ENCODE data around the gene SLC9A8. TPM values are rescaled to one million over a fixed set of nuclear protein-coding genes. Genes with fewer than 3 reads are reported as not detected.
A peak's percentile ranks its signal among the peaks of the same experiment; 100 is the strongest.

The SLC9A8 gene
- total RNA-seq, 1 donor from 2014 or later, result 4.1 TPM

DNA sequence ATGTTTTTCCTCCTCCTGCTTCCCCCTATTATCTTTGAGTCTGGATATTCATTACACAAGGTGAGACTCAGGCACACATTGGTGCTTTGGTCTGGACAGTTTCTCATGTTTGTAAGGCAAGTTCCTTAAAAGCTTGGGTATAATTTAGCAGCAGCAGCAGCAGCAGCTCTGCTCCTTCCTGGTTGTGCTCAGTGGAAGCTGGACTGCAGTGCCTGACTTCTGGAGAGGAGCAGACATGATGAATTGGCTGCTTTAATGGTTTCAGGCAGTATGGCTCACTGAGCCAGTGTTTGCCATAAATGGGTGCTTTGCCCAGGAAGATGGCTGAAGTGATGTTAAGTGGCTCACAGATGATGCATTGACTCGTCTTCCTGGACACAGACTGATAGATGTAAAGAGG, 32.4 kb downstream of the SLC9A8 start:
- Histone ChIP-seq H3K9me3 (ENCODE audit: low read depth) (no peaks in the 10 kb centered on the region), H3K27ac (no peak overlapping the region), H3K27me3 (no peaks in the 10 kb centered on the region), H4K20me1 (ENCODE audit: low read depth) (no peaks in the 10 kb centered on the region), H3K9ac (no peak overlapping the region), H3K36me3 (no peaks in the 10 kb centered on the region), H3K4me1 (peaks cover 5% of the 10 kb centered on the region), H2AFZ (replicated peaks) (no peak overlapping the region), H3K79me2 (ENCODE audit: low read depth) (no peaks in the 10 kb centered on the region), H3F3A (ENCODE audit: low read depth) (peaks cover 7% of the 10 kb centered on the region), H3K4me2 (no peak overlapping the region), H3K4me3 (no peak overlapping the region)
- peaks cover 5% of the 10 kb centered on the region for H3K36me3 Mint-ChIP-seq
- H3K27me3 Mint-ChIP-seq (ENCODE audit: insufficient read depth, low read depth), result peaks cover 2% of the 10 kb centered on the region
- H3K9me3 Mint-ChIP-seq, result no peaks in the 10 kb centered on the region
- TF ChIP-seq EZH2 (IDR thresholded peaks at IDR 0.05), result no peak
- TF ChIP-seq EZH2phosphoT487 (IDR thresholded peaks at IDR 0.05), result no peak
- TF ChIP-seq, protein P1, sequence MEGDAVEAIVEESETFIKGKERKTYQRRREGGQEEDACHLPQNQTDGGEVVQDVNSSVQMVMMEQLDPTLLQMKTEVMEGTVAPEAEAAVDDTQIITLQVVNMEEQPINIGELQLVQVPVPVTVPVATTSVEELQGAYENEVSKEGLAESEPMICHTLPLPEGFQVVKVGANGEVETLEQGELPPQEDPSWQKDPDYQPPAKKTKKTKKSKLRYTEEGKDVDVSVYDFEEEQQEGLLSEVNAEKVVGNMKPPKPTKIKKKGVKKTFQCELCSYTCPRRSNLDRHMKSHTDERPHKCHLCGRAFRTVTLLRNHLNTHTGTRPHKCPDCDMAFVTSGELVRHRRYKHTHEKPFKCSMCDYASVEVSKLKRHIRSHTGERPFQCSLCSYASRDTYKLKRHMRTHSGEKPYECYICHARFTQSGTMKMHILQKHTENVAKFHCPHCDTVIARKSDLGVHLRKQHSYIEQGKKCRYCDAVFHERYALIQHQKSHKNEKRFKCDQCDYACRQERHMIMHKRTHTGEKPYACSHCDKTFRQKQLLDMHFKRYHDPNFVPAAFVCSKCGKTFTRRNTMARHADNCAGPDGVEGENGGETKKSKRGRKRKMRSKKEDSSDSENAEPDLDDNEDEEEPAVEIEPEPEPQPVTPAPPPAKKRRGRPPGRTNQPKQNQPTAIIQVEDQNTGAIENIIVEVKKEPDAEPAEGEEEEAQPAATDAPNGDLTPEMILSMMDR (IDR thresholded peaks at IDR 0.05), result no peak
- H3K27ac Mint-ChIP-seq, result peak overlapping the region; percentile 72
- peaks cover 4% of the 10 kb centered on the region for H3K4me1 Mint-ChIP-seq
- no peak overlapping the region for H3K4me3 Mint-ChIP-seq
- no peak for DNase-seq (ENCODE audit: low spot score)

DNA sequence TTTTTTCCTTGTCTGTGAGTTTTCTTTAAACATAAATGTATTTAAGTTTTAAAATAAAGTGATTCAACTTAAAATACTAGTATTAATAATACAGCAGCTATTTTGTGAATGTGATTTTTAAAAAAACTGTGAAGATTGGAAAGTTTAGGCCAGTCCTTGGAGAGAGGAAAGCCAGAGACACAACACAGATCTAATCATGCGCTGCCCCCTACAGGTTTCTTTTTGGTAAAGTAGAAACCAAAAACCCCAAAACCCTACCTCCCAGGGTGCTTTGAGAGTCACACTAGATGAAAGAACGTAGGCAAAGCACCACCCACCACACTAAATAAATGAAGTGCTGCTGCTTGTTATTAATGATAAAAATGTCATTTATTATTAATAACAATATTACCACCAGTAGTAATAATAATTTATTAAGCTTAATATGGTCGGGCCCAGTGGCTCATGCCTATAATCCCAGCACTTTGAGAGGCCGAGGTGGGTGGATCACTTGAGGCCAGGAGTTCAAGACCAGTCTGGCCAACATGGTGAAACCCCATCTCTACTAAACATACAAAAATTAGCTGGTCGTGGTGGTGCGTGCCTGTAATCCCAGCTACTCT, 33.7 kb downstream of the SLC9A8 start:
- DNase-seq (ENCODE audit: low spot score), result peak; percentile 83
- no peak for TF ChIP-seq EZH2 (IDR thresholded peaks at IDR 0.05)
- TF ChIP-seq, protein P1 (IDR thresholded peaks at IDR 0.05), result peak; percentile 78
- no peaks in the 10 kb centered on the region for H3K9me3 ChIP-seq (ENCODE audit: low read depth)
- Mint-ChIP-seq H3K27me3 (ENCODE audit: insufficient read depth, low read depth) (peaks cover 2% of the 10 kb centered on the region), H3K4me1 (peaks cover 9% of the 10 kb centered on the region), H3K4me3 (no peak overlapping the region), H3K36me3 (peaks cover 5% of the 10 kb centered on the region), H3K27ac (no peak overlapping the region), H3K9me3 (no peaks in the 10 kb centered on the region)
- H4K20me1 ChIP-seq (ENCODE audit: low read depth), result no peaks in the 10 kb centered on the region
- H2AFZ ChIP-seq (replicated peaks), result no peak overlapping the region
- no peaks in the 10 kb centered on the region for H3K36me3 ChIP-seq
- H3K4me2 ChIP-seq, result no peak overlapping the region
- no peaks in the 10 kb centered on the region for H3K27me3 ChIP-seq
- peaks cover 7% of the 10 kb centered on the region for H3F3A ChIP-seq (ENCODE audit: low read depth)
- H3K79me2 ChIP-seq (ENCODE audit: low read depth), result no peaks in the 10 kb centered on the region
- H3K9ac ChIP-seq, result no peak overlapping the region
- H3K4me3 ChIP-seq, result no peak overlapping the region
- H3K27ac ChIP-seq, result no peak overlapping the region
- H3K4me1 ChIP-seq, result peaks cover 5% of the 10 kb centered on the region

DNA sequence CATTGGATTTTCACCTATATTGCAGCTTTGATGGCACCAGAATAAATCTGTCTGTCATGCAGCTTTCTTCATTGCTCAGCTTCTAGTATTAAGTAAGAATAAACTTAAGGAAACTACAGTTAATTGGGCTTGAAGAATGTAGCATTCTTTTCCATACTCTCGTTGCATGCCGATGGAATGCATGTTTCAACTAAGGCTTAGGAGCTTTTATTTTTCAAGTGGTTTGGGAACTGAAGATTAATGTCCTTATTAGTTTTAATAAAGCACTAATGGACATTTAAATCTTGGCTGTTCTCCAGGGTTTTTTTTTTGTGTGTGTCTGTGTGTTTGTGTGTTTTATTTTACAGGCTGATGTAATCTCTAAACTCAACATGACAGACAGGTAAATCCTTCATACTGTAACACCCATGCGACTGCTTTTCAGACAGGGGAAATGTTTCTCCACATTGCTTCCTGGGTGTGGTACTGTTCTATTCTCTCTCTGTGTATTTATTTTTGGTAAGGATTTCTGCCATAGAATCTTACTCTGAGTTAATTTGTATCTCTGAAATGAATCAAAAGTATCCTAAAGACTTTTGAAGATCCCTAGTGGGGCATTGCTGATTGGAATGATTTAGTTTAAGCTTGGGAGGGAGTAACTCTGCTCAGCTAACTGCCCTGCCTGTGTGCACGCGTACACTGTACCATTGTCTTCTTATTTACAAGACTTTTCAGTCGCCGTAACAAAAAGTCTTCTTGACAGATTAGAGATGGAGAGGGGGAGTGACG, 38.0 kb downstream of the SLC9A8 start:
- H4K20me1 ChIP-seq (ENCODE audit: low read depth), result no peaks in the 10 kb centered on the region
- no peaks in the 10 kb centered on the region for H3K9me3 ChIP-seq (ENCODE audit: low read depth)
- Mint-ChIP-seq H3K4me1 (peaks cover 42% of the 10 kb centered on the region), H3K36me3 (no peaks in the 10 kb centered on the region), H3K27me3 (ENCODE audit: insufficient read depth, low read depth) (peaks cover 2% of the 10 kb centered on the region), H3K27ac (no peak overlapping the region), H3K9me3 (no peaks in the 10 kb centered on the region), H3K4me3 (no peak overlapping the region)
- no peak overlapping the region for H2AFZ ChIP-seq (replicated peaks)
- peaks cover 7% of the 10 kb centered on the region for H3F3A ChIP-seq (ENCODE audit: low read depth)
- DNase-seq (ENCODE audit: low spot score), result no peak
- H3K4me1 ChIP-seq, result no peaks in the 10 kb centered on the region
- H3K4me3 ChIP-seq, result no peak overlapping the region
- no peaks in the 10 kb centered on the region for H3K79me2 ChIP-seq (ENCODE audit: low read depth)
- no peak overlapping the region for H3K9ac ChIP-seq
- no peaks in the 10 kb centered on the region for H3K27me3 ChIP-seq
- H3K4me2 ChIP-seq, result no peak overlapping the region
- no peak for TF ChIP-seq EZH2phosphoT487 (IDR thresholded peaks at IDR 0.05)
- no peak for TF ChIP-seq EZH2 (IDR thresholded peaks at IDR 0.05)
- TF ChIP-seq, protein P1 (IDR thresholded peaks at IDR 0.05), result no peak
- H3K27ac ChIP-seq, result no peak overlapping the region
- no peaks in the 10 kb centered on the region for H3K36me3 ChIP-seq
